Measurements from ENCODE around the gene SORBS1. TPM values are rescaled to one million over a fixed set of nuclear protein-coding genes. Genes with fewer than 3 reads are reported as not detected.
A peak's percentile ranks its signal among the peaks of the same experiment; 100 is the strongest.

SORBS1 gene
- total RNA-seq, 2 donors from 2014 or later: 56.8 to 79.1 TPM

DNA sequence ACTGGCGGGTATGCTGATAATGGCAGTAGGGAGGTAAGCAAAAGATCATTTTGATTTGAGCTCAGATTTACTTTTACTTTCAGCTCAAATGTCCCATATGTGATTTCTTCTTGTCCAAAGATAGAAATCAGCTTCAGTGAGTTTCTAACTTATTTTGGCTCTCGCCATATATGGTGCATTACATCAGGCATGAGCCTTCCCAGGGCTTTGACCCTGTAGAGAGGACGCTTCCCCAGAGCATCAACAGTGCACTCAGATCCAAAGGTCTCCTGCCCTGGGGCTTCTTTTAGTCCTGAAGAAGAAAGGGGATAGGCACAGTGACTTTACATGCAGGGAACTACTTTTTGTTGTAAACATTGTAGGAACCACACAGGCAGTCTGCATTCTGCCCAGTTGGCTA is 141.8 kb downstream of the SORBS1 start:
- DNase-seq (no peak), ATAC-seq (no peak)
- H3K4me3 ChIP-seq: no peak overlapping the region
- no peak overlapping the region for H3K27ac ChIP-seq
- TF ChIP-seq, protein P1, sequence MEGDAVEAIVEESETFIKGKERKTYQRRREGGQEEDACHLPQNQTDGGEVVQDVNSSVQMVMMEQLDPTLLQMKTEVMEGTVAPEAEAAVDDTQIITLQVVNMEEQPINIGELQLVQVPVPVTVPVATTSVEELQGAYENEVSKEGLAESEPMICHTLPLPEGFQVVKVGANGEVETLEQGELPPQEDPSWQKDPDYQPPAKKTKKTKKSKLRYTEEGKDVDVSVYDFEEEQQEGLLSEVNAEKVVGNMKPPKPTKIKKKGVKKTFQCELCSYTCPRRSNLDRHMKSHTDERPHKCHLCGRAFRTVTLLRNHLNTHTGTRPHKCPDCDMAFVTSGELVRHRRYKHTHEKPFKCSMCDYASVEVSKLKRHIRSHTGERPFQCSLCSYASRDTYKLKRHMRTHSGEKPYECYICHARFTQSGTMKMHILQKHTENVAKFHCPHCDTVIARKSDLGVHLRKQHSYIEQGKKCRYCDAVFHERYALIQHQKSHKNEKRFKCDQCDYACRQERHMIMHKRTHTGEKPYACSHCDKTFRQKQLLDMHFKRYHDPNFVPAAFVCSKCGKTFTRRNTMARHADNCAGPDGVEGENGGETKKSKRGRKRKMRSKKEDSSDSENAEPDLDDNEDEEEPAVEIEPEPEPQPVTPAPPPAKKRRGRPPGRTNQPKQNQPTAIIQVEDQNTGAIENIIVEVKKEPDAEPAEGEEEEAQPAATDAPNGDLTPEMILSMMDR (IDR thresholded peaks at IDR 0.05): no peak
- no peak for TF ChIP-seq POLR2A (IDR thresholded peaks at IDR 0.05)
- H3K27me3 ChIP-seq: no peaks in the 10 kb centered on the region
- no peaks in the 10 kb centered on the region for H3K36me3 ChIP-seq (replicated peaks in 1 of 2; ENCODE audit: insufficient read depth in 1 of 2, low read depth in 2 of 2)
- intact Hi-C loops (cut with DNase I): no loop called here
- 87 to 93% methylated on average over 3 of the region's 3 CpGs for WGBS, 2 donors
- no peaks in the 10 kb centered on the region for H3K4me1 ChIP-seq
- H3K9me3 ChIP-seq: no peaks in the 10 kb centered on the region

- H3K9me3 ChIP-seq: no peaks in the 10 kb centered on the region
- no peaks in the 10 kb centered on the region for H3K36me3 ChIP-seq (replicated peaks in 1 of 2; ENCODE audit: insufficient read depth in 1 of 2, low read depth in 2 of 2)
- no peak overlapping the region for H3K4me3 ChIP-seq
- no peak overlapping the region for H3K27ac ChIP-seq
- DNase-seq (no peak), ATAC-seq (no peak)
- TF ChIP-seq, protein P1 (IDR thresholded peaks at IDR 0.05): no peak
- TF ChIP-seq POLR2A (IDR thresholded peaks at IDR 0.05): no peak
- H3K27me3 ChIP-seq: no peaks in the 10 kb centered on the region
- intact Hi-C loops (cut with DNase I): no loop called here
- WGBS, 2 donors: 92 to 97% methylated on average over 7 of the region's 7 CpGs
- peaks cover 4% of the 10 kb centered on the region for H3K4me1 ChIP-seq
These were observed 144.2 kb downstream of the SORBS1 start for GRCh38 chr10:95416973-95417372.

DNA sequence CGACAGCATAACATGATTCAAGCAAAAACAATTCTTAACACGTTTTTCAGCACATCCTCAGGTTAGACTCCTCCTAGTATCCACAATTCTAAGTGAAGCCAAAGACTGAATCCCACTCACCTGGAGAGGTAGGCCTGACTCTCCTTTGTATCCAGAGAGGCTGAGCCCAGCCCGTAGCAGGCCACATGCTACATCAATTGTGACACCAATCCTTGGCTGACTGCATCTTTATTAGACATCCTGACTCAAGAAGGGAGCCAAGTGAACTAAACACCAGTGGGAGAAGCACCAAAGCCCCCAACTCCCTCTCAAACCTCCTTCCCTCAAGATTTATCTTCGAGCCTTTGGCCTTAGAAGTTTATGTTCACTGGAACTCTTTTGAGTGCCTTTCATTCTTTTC is 144.9 kb downstream of the SORBS1 start:
- Histone ChIP-seq H3K27me3 (no peaks in the 10 kb centered on the region), H3K4me3 (no peak overlapping the region), H3K27ac (peak overlapping the region in 3 of 4 donors; percentile 73 to 85 (median 76)), H3K9me3 (no peaks in the 10 kb centered on the region), H3K36me3 (replicated peaks in 1 of 2; ENCODE audit: insufficient read depth in 1 of 2, low read depth in 2 of 2) (no peaks in the 10 kb centered on the region), H3K4me1 (peaks cover 4% of the 10 kb centered on the region)
- ATAC-seq: no peak
- 59 to 75% methylated on average over 4 of the region's 4 CpGs for WGBS, 2 donors
- no peak for DNase-seq
- intact Hi-C loops (cut with DNase I): no loop called here
- no peak for TF ChIP-seq POLR2A (IDR thresholded peaks at IDR 0.05)
- TF ChIP-seq, protein P1 (IDR thresholded peaks at IDR 0.05): no peak

- H3K36me3 ChIP-seq (replicated peaks in 1 of 2; ENCODE audit: insufficient read depth in 1 of 2, low read depth in 2 of 2): no peaks in the 10 kb centered on the region
These were observed 145.5 kb downstream of the SORBS1 start for GRCh38 chr10:95415621-95416031.

More at GRCh38 chr10:95415621-95416031, 145.5 kb downstream of the SORBS1 start:
- peak overlapping the region; percentile 59 to 85 (median 74) for H3K27ac ChIP-seq
- no peaks in the 10 kb centered on the region for H3K27me3 ChIP-seq
- no peaks in the 10 kb centered on the region for H3K9me3 ChIP-seq
- 64 to 76% methylated on average over 16 of the region's 16 CpGs for WGBS, 2 donors
- H3K4me1 ChIP-seq: peaks cover 4% of the 10 kb centered on the region
- no peak overlapping the region for H3K4me3 ChIP-seq
- intact Hi-C loops (cut with DNase I): no loop called here
- TF ChIP-seq POLR2A (IDR thresholded peaks at IDR 0.05): peak in 2 of 3 donors; percentile 36 to 41
- TF ChIP-seq, protein P1 (IDR thresholded peaks at IDR 0.05): no peak
- ATAC-seq: peak; percentile 62
- DNase-seq: peak in 1 of 4 donors; percentile 36

Measured in body of pancreas (tissue), 4 donors.